ENCODE data around the gene LHFPL3. TPM values are rescaled to one million over a fixed set of nuclear protein-coding genes. Genes with fewer than 3 reads are reported as not detected.
"Not testable (repeated sequence)": the region's sequence is repeated elsewhere in the genome, so short reads cannot be mapped to it uniquely, and the experiment has no call there.

The LHFPL3 gene
- total RNA-seq, 4 donors from 2014 or later, result not detected

DNA sequence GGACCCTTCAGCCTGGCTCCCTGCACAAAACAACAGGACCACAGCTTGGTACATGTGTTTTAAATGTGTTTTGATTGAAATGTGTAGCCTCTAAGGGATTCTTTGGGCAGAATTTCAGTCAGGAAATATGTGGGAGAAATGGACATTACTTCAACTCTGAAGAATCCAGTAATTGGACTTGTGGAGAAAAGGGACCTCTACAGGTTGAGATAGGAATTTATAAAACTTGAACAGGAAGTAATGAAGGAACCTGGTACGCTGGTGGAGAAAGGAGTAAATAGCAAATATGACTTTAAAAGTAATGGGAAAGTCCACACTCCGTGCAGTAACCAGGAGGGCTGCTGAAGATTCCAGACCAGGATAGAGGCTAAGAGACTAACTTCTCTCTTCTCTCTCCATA is 220.5 kb downstream of the LHFPL3 start:
- TF ChIP-seq CTCF (IDR thresholded peaks at IDR 0.05), result no peak
- TF ChIP-seq POLR2A (IDR thresholded peaks at IDR 0.05; ENCODE audit: low read depth), result no peak
- no peak for TF ChIP-seq EP300 (IDR thresholded peaks at IDR 0.05)
- TF ChIP-seq POLR2AphosphoS5 (IDR thresholded peaks at IDR 0.05), result no peak
- H3K36me3 ChIP-seq, result no peaks in the 10 kb centered on the region
- H3K9me3 ChIP-seq, result no peaks in the 10 kb centered on the region
- no peaks in the 10 kb centered on the region for H3K4me1 ChIP-seq
- WGBS, result 29% methylated on average over 2 of the region's 2 CpGs
- intact Hi-C loops (cut with DNase I), result no loop called here
- no peaks in the 10 kb centered on the region for H3K27me3 ChIP-seq
- no peak overlapping the region for H3K4me3 ChIP-seq
- H3K27ac ChIP-seq (replicated peaks in 1 of 4), result no peak overlapping the region
- DNase-seq (ENCODE audit: extremely low spot score), result peak; percentile 37

DNA sequence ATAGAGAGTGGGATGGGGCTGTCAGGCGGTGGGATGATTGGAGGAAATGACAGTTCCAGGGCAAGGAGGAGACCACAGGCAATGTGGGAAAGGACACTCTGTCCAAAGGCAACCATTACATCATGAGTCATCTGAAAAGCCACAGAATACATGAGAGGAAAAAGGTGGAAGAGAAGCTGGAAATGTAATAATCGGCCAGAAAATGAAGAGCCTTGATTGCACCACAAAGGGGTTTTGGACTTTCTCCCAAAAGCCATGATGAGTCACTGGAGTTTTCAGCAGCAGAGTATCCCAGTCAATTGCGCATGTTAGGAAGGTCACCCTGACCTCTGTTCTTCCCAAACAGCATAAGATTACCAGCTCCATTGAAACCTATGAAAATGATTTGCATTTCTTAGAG is 222.0 kb downstream of the LHFPL3 start:
- intact Hi-C loops (cut with DNase I), result no loop called here
- H3K27ac ChIP-seq (replicated peaks in 1 of 4), result no peak overlapping the region
- no peak for DNase-seq (ENCODE audit: extremely low spot score)

DNA sequence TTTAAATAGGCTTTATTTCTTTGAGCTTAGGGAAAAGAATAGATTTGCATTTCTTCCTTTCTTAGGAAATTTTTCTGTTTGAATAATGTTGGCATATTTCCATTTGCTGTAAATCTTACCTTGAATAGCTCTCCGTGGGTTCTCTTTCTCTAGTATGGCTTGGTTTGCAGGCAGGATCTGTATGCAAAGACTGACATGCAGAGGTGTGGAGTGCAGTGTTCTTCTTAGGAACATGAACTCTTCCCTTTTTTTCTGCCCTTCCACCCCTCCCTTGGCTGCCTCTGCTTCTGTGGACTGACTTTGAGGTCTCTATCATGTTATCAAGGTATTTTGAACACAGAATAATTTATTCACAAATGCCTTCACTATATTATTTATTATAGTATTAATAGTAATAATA is 222.8 kb downstream of the LHFPL3 start:
- Histone ChIP-seq H3K27ac (replicated peaks in 1 of 4) (no peak overlapping the region), H3K9me3 (no peaks in the 10 kb centered on the region), H3K4me3 (no peak overlapping the region), H3K36me3 (no peaks in the 10 kb centered on the region), H3K4me1 (no peaks in the 10 kb centered on the region), H3K27me3 (no peaks in the 10 kb centered on the region)
- intact Hi-C loops (cut with DNase I), result no loop called here
- DNase-seq (ENCODE audit: extremely low spot score), result no peak
- TF ChIP-seq EP300 (IDR thresholded peaks at IDR 0.05) (no peak), CTCF (IDR thresholded peaks at IDR 0.05) (no peak), POLR2A (IDR thresholded peaks at IDR 0.05; ENCODE audit: low read depth) (no peak), POLR2AphosphoS5 (IDR thresholded peaks at IDR 0.05) (no peak)
- WGBS, result 61% methylated on average over 1 of the region's 1 CpG

More for the DNA sequence above, 222.0 kb downstream of the LHFPL3 start:
- Histone ChIP-seq H3K36me3 (no peaks in the 10 kb centered on the region), H3K9me3 (no peaks in the 10 kb centered on the region), H3K27me3 (no peaks in the 10 kb centered on the region), H3K4me1 (no peaks in the 10 kb centered on the region), H3K4me3 (no peak overlapping the region)
- 75% methylated on average over 3 of the region's 3 CpGs for WGBS
- TF ChIP-seq POLR2A (IDR thresholded peaks at IDR 0.05; ENCODE audit: low read depth) (no peak), EP300 (IDR thresholded peaks at IDR 0.05) (no peak)

DNA sequence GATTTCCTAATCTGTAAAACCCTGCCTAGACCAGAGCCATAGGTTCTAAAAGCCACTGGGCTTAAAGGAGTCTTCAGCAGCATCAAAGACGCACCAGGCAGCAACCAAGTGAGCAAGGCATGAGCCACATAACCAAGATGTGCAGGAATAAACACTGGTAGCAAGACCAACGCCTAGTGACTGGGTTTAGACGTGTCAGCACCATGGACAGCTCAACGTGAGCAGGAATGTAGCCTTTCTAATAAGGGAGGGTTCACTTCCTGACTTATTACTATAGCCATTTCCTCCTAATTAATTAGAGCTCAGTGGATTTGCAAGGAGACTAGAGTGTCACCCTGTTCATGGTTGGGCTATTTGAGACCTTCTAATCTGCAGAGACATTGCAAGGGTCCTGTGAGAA is 223.7 kb downstream of the LHFPL3 start:
- intact Hi-C loops (cut with DNase I), result no loop called here
- Histone ChIP-seq H3K36me3 (no peaks in the 10 kb centered on the region), H3K27me3 (no peaks in the 10 kb centered on the region), H3K4me3 (no peak overlapping the region), H3K9me3 (no peaks in the 10 kb centered on the region), H3K27ac (replicated peaks in 1 of 4) (no peak overlapping the region), H3K4me1 (no peaks in the 10 kb centered on the region)
- 0% methylated on average over 4 of the region's 4 CpGs for WGBS
- TF ChIP-seq POLR2AphosphoS5 (IDR thresholded peaks at IDR 0.05) (no peak), CTCF (IDR thresholded peaks at IDR 0.05) (no peak), POLR2A (IDR thresholded peaks at IDR 0.05; ENCODE audit: low read depth) (no peak), EP300 (IDR thresholded peaks at IDR 0.05) (no peak)
- no peak for DNase-seq (ENCODE audit: extremely low spot score)

- no peaks in the 10 kb centered on the region for H3K27me3 ChIP-seq
- H3K9me3 ChIP-seq, result no peaks in the 10 kb centered on the region
- TF ChIP-seq POLR2AphosphoS5 (IDR thresholded peaks at IDR 0.05) (no peak), POLR2A (IDR thresholded peaks at IDR 0.05; ENCODE audit: low read depth) (no peak), EP300 (IDR thresholded peaks at IDR 0.05) (no peak), CTCF (IDR thresholded peaks at IDR 0.05) (no peak)
- intact Hi-C loops (cut with DNase I), result no loop called here
- H3K27ac ChIP-seq (replicated peaks in 1 of 4), result no peak overlapping the region
- H3K4me1 ChIP-seq, result no peaks in the 10 kb centered on the region
- H3K36me3 ChIP-seq, result no peaks in the 10 kb centered on the region
- no peak for DNase-seq (ENCODE audit: extremely low spot score)
- no peak overlapping the region for H3K4me3 ChIP-seq
Measured at GRCh38 chr7:104553074-104553473, 224.7 kb downstream of the LHFPL3 start.

DNA sequence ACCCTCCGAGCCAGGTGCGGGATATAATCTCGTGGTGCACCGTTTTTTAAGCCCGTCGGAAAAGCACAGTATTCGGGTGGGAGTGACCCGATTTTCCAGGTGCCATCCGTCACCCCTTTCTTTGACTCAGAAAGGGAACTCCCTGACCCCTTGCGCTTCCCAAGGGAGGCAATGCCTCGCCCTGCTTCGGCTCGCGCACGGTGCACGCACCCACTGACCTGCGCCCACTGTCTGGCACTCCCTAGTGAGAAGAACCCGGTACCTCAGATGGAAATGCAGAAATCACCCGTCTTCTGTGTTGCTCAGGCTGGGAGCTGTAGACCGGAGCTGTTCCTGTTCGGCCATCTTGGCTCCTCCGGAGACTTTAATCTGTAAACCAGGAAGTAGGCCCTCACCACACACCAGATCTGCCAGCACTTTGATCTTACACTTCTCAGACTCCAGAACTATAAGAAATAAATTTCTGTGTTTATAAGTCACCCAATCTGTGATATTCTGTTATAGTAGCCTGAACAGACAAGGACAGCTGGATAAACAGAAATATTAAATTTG is 235.0 kb downstream of the LHFPL3 start:
- H3K36me3 ChIP-seq; H3K9me3 ChIP-seq; H3K4me1 ChIP-seq; DNase-seq (ENCODE audit: extremely low spot score); intact Hi-C loops (cut with DNase I); H3K4me3 ChIP-seq; H3K27ac ChIP-seq (replicated peaks in 1 of 4); H3K27me3 ChIP-seq: not testable (repeated sequence)
- 93% methylated on average over 17 of the region's 22 CpGs for WGBS

Data from esophagus muscularis mucosa (tissue), 4 donors.